Caki2 (cell line): ENCODE measurements around the gene TIGD1. TPM values are rescaled to one million over a fixed set of nuclear protein-coding genes. Genes with fewer than 3 reads are reported as not detected.
"Not testable (repeated sequence)": the region's sequence is repeated elsewhere in the genome, so short reads cannot be mapped to it uniquely, and the experiment has no call there.

Experiments used
- DNase-seq: peaks from one replicate; pipeline ENCODE4 v3.0.0-alpha.2; 2015; ENCODE audit warnings: low read depth
- in situ Hi-C: cut with HindIII; loops from 2 replicates; pipeline ENCODE4 v1.10.0; 2016; ENCODE audit warnings: low sequenced_read_pairs, low pct_unique_long_range_greater_than_20kb, mixed read lengths
- total RNA-seq: library from RNA; depleted of rRNA; stranded (reverse); fragments of >200 nt; shearing (Covaris generic); gene quantifications from 2 replicates; pipeline ENCODE4 v1.2.3, GENCODE V29; 2014; ENCODE audit warnings: low replicate concordance

The TIGD1 gene
- total RNA-seq, 1 experiment from 2014 or later: 2.2 TPM

GRCh38 chr2:232573771-232574435, 23.5 kb upstream of the TIGD1 start:
- in situ Hi-C loops: no loop called here
- no peak for DNase-seq

- in situ Hi-C loops: no loop called here
- DNase-seq: peak; percentile 54
Measured at GRCh38 chr2:232573042-232573441, 22.7 kb upstream of the TIGD1 start.

GRCh38 chr2:232571026-232571474, 20.7 kb upstream of the TIGD1 start:
- DNase-seq: peak; percentile 80
- in situ Hi-C loops: no loop called here

- in situ Hi-C loops, DNase-seq: not testable (repeated sequence)
Measured at GRCh38 chr2:232570481-232570880, 20.1 kb upstream of the TIGD1 start.

GRCh38 chr2:232569541-232569940, 19.2 kb upstream of the TIGD1 start:
- DNase-seq: no peak
- in situ Hi-C loops: no loop called here

GRCh38 chr2:232568161-232568560, 17.8 kb upstream of the TIGD1 start:
- in situ Hi-C loops: no loop called here

GRCh38 chr2:232567721-232568120, 17.4 kb upstream of the TIGD1 start:
- DNase-seq: no peak
- in situ Hi-C loops: no loop called here

More at GRCh38 chr2:232568161-232568560, 17.8 kb upstream of the TIGD1 start:
- DNase-seq: peak; percentile 47

GRCh38 chr2:232563580-232563979, 13.2 kb upstream of the TIGD1 start:
- DNase-seq: no peak
- in situ Hi-C loops: no loop called here

GRCh38 chr2:232562515-232563151, 12.3 kb upstream of the TIGD1 start:
- in situ Hi-C loops: no loop called here

GRCh38 chr2:232556426-232556825, 6.1 kb upstream of the TIGD1 start:
- in situ Hi-C loops: no loop called here
- DNase-seq: no peak

More at GRCh38 chr2:232562515-232563151, 12.3 kb upstream of the TIGD1 start:
- DNase-seq: no peak

- DNase-seq: no peak
- in situ Hi-C loops: no loop called here
Measured at GRCh38 chr2:232551776-232552175, 1.4 kb upstream of the TIGD1 start.

GRCh38 chr2:232551250-232551638, 887 bp upstream of the TIGD1 start:
- in situ Hi-C loops: no loop called here
- DNase-seq: no peak

GRCh38 chr2:232549655-232550353, 553 bp downstream of the TIGD1 start:
- no peak for DNase-seq

GRCh38 chr2:232547991-232548390, 2.4 kb downstream of the TIGD1 start:
- in situ Hi-C loops: no loop called here
- DNase-seq: no peak

More at GRCh38 chr2:232549655-232550353, 553 bp downstream of the TIGD1 start:
- in situ Hi-C loops: no loop called here

GRCh38 chr2:232545511-232546375, 4.6 kb downstream of the TIGD1 start:
- in situ Hi-C loops: no loop called here
- no peak for DNase-seq

- DNase-seq: no peak
- in situ Hi-C loops: no loop called here
Measured at GRCh38 chr2:232544674-232545073, 5.7 kb downstream of the TIGD1 start.

GRCh38 chr2:232543928-232544631, 6.3 kb downstream of the TIGD1 start:
- in situ Hi-C loops: no loop called here
- no peak for DNase-seq

- no peak for DNase-seq
- in situ Hi-C loops: no loop called here
Measured at GRCh38 chr2:232543491-232543890, 6.9 kb downstream of the TIGD1 start.
